ENCODE results near the gene WDR5. TPM values are rescaled to one million over a fixed set of nuclear protein-coding genes. Genes with fewer than 3 reads are reported as not detected.
A peak's percentile ranks its signal among the peaks of the same experiment; 100 is the strongest.

Gene WDR5
- total and polyA plus RNA-seq, 4 experiments from 2014 or later: 14.6 to 32.7 (median 23.4) TPM

DNA sequence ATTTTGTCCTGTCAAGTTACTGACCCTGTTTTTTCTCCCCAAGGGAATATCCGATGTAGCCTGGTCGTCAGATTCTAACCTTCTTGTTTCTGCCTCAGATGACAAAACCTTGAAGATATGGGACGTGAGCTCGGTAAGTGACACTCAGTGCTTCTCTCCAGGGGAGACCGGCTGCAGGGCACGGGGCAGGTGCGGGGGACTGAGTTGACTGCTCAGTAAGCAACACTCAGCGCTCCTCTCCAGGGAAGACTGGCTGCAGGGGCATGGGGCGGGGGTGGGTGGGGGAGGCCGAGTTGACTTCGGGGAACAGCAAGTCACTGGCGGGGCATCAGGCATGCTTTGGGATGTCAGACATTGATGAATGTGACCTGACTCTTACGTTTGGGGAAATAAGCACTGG is 6.0 kb downstream of the WDR5 start:
- POLR2A ChIA-PET (ENCODE audit: partially characterized antibody): no interaction called here
- Mint-ChIP-seq H3K9me3 (no peaks in the 10 kb centered on the region), H3K27me3 (no peaks in the 10 kb centered on the region), H3K27ac (no peak overlapping the region), H3K4me1 (peaks cover 13 to 38% (median 21%) of the 10 kb centered on the region in 4 donors), H3K4me3 (no peak overlapping the region), H3K36me3 (peaks cover 36 to 50% of the 10 kb centered on the region in 2 donors)
- no peak overlapping the region for H3K4me3 ChIP-seq (ENCODE audit: low read length in 2 of 2)
- DNase-seq: no peak
- peaks cover 25% of the 10 kb centered on the region for H3K4me1 ChIP-seq (ENCODE audit: insufficient read depth, low read length)
- CTCF ChIA-PET (ENCODE audit: partially characterized antibody): interaction anchor here (1.0 to 1.1 kb wide), 2 partner anchors 21 to 29 kb away, joined by 3 read pairs; no protein-coding TSS in a partner anchor
- H3K27me3 ChIP-seq (ENCODE audit: insufficient read depth, low read length): no peaks in the 10 kb centered on the region
- H3K36me3 ChIP-seq (ENCODE audit: insufficient read depth, low read length): peaks cover 34% of the 10 kb centered on the region
- no peaks in the 10 kb centered on the region for H3K9me3 ChIP-seq (ENCODE audit: control insufficient read depth in 1 of 2, low read length in 2 of 2)
- intact Hi-C loops (cut with micrococcal nuclease): no loop called here
- H3K27ac ChIP-seq (ENCODE audit: low read depth, low read length): no peak overlapping the region

GRCh38 chr9:134144801-134145200 is 8.9 kb downstream of the WDR5 start:
- Histone ChIP-seq H3K36me3 (ENCODE audit: insufficient read depth, low read length) (peaks cover 51% of the 10 kb centered on the region), H3K9me3 (ENCODE audit: control insufficient read depth in 1 of 2, low read length in 2 of 2) (no peaks in the 10 kb centered on the region), H3K4me1 (ENCODE audit: insufficient read depth, low read length) (no peaks in the 10 kb centered on the region), H3K4me3 (ENCODE audit: low read length in 2 of 2) (no peak overlapping the region), H3K27me3 (ENCODE audit: insufficient read depth, low read length) (no peaks in the 10 kb centered on the region), H3K27ac (ENCODE audit: low read depth, low read length) (no peak overlapping the region)
- Mint-ChIP-seq H3K4me3 (no peak overlapping the region), H3K4me1 (peaks cover 1 to 9% (median 3%) of the 10 kb centered on the region in 4 donors), H3K27ac (no peak overlapping the region), H3K36me3 (peaks cover 52 to 67% of the 10 kb centered on the region in 2 donors), H3K9me3 (peaks cover 0 to 1% (median 0%) of the 10 kb centered on the region in 8 donors), H3K27me3 (no peaks in the 10 kb centered on the region)
- CTCF ChIA-PET (ENCODE audit: partially characterized antibody): interaction anchor here (0.6 kb wide), 1 partner anchor 318 kb away, joined by 3 read pairs; no protein-coding TSS in a partner anchor
- no peak for DNase-seq
- POLR2A ChIA-PET (ENCODE audit: partially characterized antibody): no interaction called here
- intact Hi-C loops (cut with micrococcal nuclease): no loop called here

DNA sequence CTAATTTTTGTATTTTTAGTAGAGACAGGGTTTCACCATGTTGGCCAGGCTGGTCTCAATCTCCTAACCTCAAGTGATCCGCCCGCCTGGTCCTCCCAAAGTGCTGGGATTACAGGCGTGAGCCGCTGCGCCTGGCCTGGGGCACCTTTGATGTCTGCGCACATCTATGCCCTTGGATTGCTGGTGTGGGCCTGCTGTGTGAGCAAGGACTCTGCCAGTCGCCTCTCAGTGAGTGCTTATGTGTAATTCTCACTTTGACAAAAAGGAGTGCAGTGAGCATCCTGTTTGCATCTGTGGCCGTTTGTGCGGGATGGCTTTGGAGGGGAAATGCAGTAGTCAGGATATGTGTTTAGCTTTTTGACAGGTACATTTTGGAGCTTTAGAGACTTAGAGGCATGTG is 9.4 kb downstream of the WDR5 start:
- Histone ChIP-seq H3K9me3 (ENCODE audit: control insufficient read depth in 1 of 2, low read length in 2 of 2) (no peaks in the 10 kb centered on the region), H3K27me3 (ENCODE audit: insufficient read depth, low read length) (no peaks in the 10 kb centered on the region), H3K4me3 (ENCODE audit: low read length in 2 of 2) (no peak overlapping the region), H3K36me3 (ENCODE audit: insufficient read depth, low read length) (peaks cover 54% of the 10 kb centered on the region), H3K27ac (ENCODE audit: low read depth, low read length) (no peak overlapping the region), H3K4me1 (ENCODE audit: insufficient read depth, low read length) (no peaks in the 10 kb centered on the region)
- Mint-ChIP-seq H3K27me3 (no peaks in the 10 kb centered on the region), H3K27ac (no peak overlapping the region), H3K4me1 (peaks cover 0 to 6% (median 3%) of the 10 kb centered on the region in 4 donors), H3K36me3 (peaks cover 47 to 67% of the 10 kb centered on the region in 2 donors), H3K9me3 (peaks cover 0 to 1% (median 0%) of the 10 kb centered on the region in 8 donors), H3K4me3 (no peak overlapping the region)
- POLR2A ChIA-PET (ENCODE audit: partially characterized antibody): no interaction called here
- CTCF ChIA-PET (ENCODE audit: partially characterized antibody): no interaction called here
- intact Hi-C loops (cut with micrococcal nuclease): no loop called here
- peak in 1 of 5 donors; percentile 3 for DNase-seq

DNA sequence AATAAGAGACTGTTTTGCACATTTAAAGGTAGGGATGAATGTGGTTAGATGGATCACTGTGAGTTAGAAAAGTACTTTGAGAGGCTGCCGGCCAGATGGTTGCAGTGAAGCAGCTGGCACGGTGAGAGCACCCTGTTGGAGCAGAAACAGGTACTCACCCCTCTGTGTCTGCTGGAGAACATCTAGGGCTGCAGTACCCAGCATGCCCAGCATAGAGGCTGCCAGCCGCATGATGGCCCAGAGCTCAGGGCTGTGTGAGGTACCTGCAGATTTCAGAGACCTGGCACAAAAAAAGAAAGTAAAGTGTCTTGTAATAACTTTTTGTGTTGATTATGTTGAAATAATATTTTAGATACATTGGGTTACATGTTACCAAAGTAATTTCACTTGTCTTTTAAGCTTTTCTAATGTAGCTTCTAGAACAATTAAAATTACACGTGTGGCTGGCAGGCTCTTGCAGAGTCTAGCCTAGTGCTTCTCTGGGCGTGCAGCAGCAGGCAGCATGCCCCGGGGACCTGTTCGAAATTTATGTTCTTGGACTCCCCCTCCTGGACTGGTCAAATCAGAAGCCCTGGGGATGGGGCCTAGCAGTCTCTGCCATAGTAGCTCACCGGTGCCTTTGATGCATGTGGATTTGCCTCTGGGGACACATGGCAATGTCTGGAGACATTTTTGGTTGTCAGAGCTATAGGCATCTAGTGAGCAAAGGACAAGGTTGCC is 11.1 kb downstream of the WDR5 start:
- Mint-ChIP-seq H3K9me3 (peaks cover 0 to 1% (median 0%) of the 10 kb centered on the region in 8 donors), H3K4me3 (no peak overlapping the region), H3K36me3 (peaks cover 45 to 63% of the 10 kb centered on the region in 2 donors), H3K4me1 (peaks cover 0 to 6% (median 4%) of the 10 kb centered on the region in 4 donors), H3K27me3 (no peaks in the 10 kb centered on the region), H3K27ac (peak overlapping the region in 1 of 7 donors; percentile 35)
- H3K4me3 ChIP-seq (ENCODE audit: low read length in 2 of 2): no peak overlapping the region
- intact Hi-C loops (cut with micrococcal nuclease): no loop called here
- H3K9me3 ChIP-seq (ENCODE audit: control insufficient read depth in 1 of 2, low read length in 2 of 2): no peaks in the 10 kb centered on the region
- no peak overlapping the region for H3K27ac ChIP-seq (ENCODE audit: low read depth, low read length)
- H3K36me3 ChIP-seq (ENCODE audit: insufficient read depth, low read length): peaks cover 58% of the 10 kb centered on the region
- H3K27me3 ChIP-seq (ENCODE audit: insufficient read depth, low read length): no peaks in the 10 kb centered on the region
- H3K4me1 ChIP-seq (ENCODE audit: insufficient read depth, low read length): no peaks in the 10 kb centered on the region
- POLR2A ChIA-PET (ENCODE audit: partially characterized antibody): no interaction called here
- DNase-seq: peak in 1 of 5 donors; percentile 11
- CTCF ChIA-PET (ENCODE audit: partially characterized antibody): no interaction called here

GRCh38 chr9:134149380-134149779 is 13.5 kb downstream of the WDR5 start:
- Histone ChIP-seq H3K4me3 (ENCODE audit: low read length in 2 of 2) (no peak overlapping the region), H3K36me3 (ENCODE audit: insufficient read depth, low read length) (peaks cover 56% of the 10 kb centered on the region), H3K27ac (ENCODE audit: low read depth, low read length) (no peak overlapping the region), H3K4me1 (ENCODE audit: insufficient read depth, low read length) (no peaks in the 10 kb centered on the region), H3K9me3 (ENCODE audit: control insufficient read depth in 1 of 2, low read length in 2 of 2) (no peaks in the 10 kb centered on the region), H3K27me3 (ENCODE audit: insufficient read depth, low read length) (no peaks in the 10 kb centered on the region)
- H3K4me1 Mint-ChIP-seq: peaks cover 0 to 6% (median 4%) of the 10 kb centered on the region in 4 donors
- intact Hi-C loops (cut with micrococcal nuclease): no loop called here
- H3K9me3 Mint-ChIP-seq: peaks cover 0 to 1% (median 0%) of the 10 kb centered on the region in 8 donors
- CTCF ChIA-PET (ENCODE audit: partially characterized antibody): no interaction called here
- POLR2A ChIA-PET (ENCODE audit: partially characterized antibody): interaction anchor here (0.8 kb wide), 1 partner anchor 14 kb away, joined by 3 read pairs; the partner anchor contains the start of gene WDR5
- no peak for DNase-seq
- no peak overlapping the region for H3K4me3 Mint-ChIP-seq
- no peaks in the 10 kb centered on the region for H3K27me3 Mint-ChIP-seq
- peaks cover 32 to 66% of the 10 kb centered on the region in 2 donors for H3K36me3 Mint-ChIP-seq
- H3K27ac Mint-ChIP-seq: no peak overlapping the region

- H3K4me1 Mint-ChIP-seq: peaks cover 0 to 6% (median 4%) of the 10 kb centered on the region in 4 donors
- Histone ChIP-seq H3K4me1 (ENCODE audit: insufficient read depth, low read length) (no peaks in the 10 kb centered on the region), H3K36me3 (ENCODE audit: insufficient read depth, low read length) (peaks cover 64% of the 10 kb centered on the region), H3K27ac (ENCODE audit: low read depth, low read length) (no peak overlapping the region), H3K27me3 (ENCODE audit: insufficient read depth, low read length) (no peaks in the 10 kb centered on the region), H3K9me3 (ENCODE audit: control insufficient read depth in 1 of 2, low read length in 2 of 2) (no peaks in the 10 kb centered on the region), H3K4me3 (ENCODE audit: low read length in 2 of 2) (no peak overlapping the region)
- peak overlapping the region in 1 of 7 donors; percentile 41 for H3K27ac Mint-ChIP-seq
- intact Hi-C loops (cut with micrococcal nuclease): no loop called here
- peaks cover 0 to 1% (median 0%) of the 10 kb centered on the region in 8 donors for H3K9me3 Mint-ChIP-seq
- POLR2A ChIA-PET (ENCODE audit: partially characterized antibody): no interaction called here
- no peaks in the 10 kb centered on the region for H3K27me3 Mint-ChIP-seq
- CTCF ChIA-PET (ENCODE audit: partially characterized antibody): no interaction called here
- no peak overlapping the region for H3K4me3 Mint-ChIP-seq
- no peak for DNase-seq
- peaks cover 31 to 70% of the 10 kb centered on the region in 2 donors for H3K36me3 Mint-ChIP-seq
Measured at GRCh38 chr9:134150557-134151214, 14.8 kb downstream of the WDR5 start.

GRCh38 chr9:134152022-134152448 is 16.2 kb downstream of the WDR5 start:
- Mint-ChIP-seq H3K4me3 (no peak overlapping the region), H3K36me3 (peaks cover 29 to 74% of the 10 kb centered on the region in 2 donors), H3K9me3 (peaks cover 0 to 1% (median 0%) of the 10 kb centered on the region in 8 donors), H3K4me1 (peaks cover 0 to 4% (median 2%) of the 10 kb centered on the region in 4 donors), H3K27me3 (no peaks in the 10 kb centered on the region), H3K27ac (no peak overlapping the region)
- Histone ChIP-seq H3K9me3 (ENCODE audit: control insufficient read depth in 1 of 2, low read length in 2 of 2) (no peaks in the 10 kb centered on the region), H3K27me3 (ENCODE audit: insufficient read depth, low read length) (no peaks in the 10 kb centered on the region), H3K36me3 (ENCODE audit: insufficient read depth, low read length) (peaks cover 71% of the 10 kb centered on the region), H3K27ac (ENCODE audit: low read depth, low read length) (no peak overlapping the region), H3K4me3 (ENCODE audit: low read length in 2 of 2) (no peak overlapping the region), H3K4me1 (ENCODE audit: insufficient read depth, low read length) (no peaks in the 10 kb centered on the region)
- peak in 1 of 5 donors; percentile 2 for DNase-seq
- ChIA-PET CTCF (ENCODE audit: partially characterized antibody) (no interaction called here), POLR2A (ENCODE audit: partially characterized antibody) (no interaction called here)
- intact Hi-C loops (cut with micrococcal nuclease): no loop called here
